Measurements from ENCODE around the gene PRKCB. TPM values are rescaled to one million over a fixed set of nuclear protein-coding genes. Genes with fewer than 3 reads are reported as not detected.
"Not testable (repeated sequence)": the region's sequence is repeated elsewhere in the genome, so short reads cannot be mapped to it uniquely, and the experiment has no call there.

Gene PRKCB
- total RNA-seq, 1 donor from 2014 or later = 2.5 TPM

GRCh38 chr16:23922406-23922805 lies 86.6 kb downstream of the PRKCB start:
- ATAC-seq (no peak), DNase-seq (no peak)
- intact Hi-C loops (cut with micrococcal nuclease) = no loop called here

- ATAC-seq = no peak
- DNase-seq = no peak
- intact Hi-C loops (cut with micrococcal nuclease) = no loop called here
Measured at GRCh38 chr16:23924128-23924527, 88.3 kb downstream of the PRKCB start.

- DNase-seq (no peak), ATAC-seq (no peak)
- intact Hi-C loops (cut with micrococcal nuclease) = no loop called here
Measured at GRCh38 chr16:23927796-23928195, 92.0 kb downstream of the PRKCB start.

- intact Hi-C loops (cut with micrococcal nuclease) = no loop called here
- DNase-seq (no peak), ATAC-seq (no peak)
Measured at GRCh38 chr16:23929237-23929636, 93.5 kb downstream of the PRKCB start.

GRCh38 chr16:23929856-23930255 lies 94.1 kb downstream of the PRKCB start:
- DNase-seq (no peak), ATAC-seq (no peak)
- intact Hi-C loops (cut with micrococcal nuclease) = no loop called here

- ATAC-seq (no peak), DNase-seq (no peak)
- intact Hi-C loops (cut with micrococcal nuclease) = no loop called here
Measured at GRCh38 chr16:23930791-23931190, 95.0 kb downstream of the PRKCB start.

GRCh38 chr16:23931199-23931598 lies 95.4 kb downstream of the PRKCB start:
- intact Hi-C loops (cut with micrococcal nuclease) = no loop called here
- ATAC-seq = no peak
- no peak for DNase-seq

- ATAC-seq; intact Hi-C loops (cut with micrococcal nuclease); DNase-seq: not testable (repeated sequence)
Measured at GRCh38 chr16:23933650-23934049, 97.9 kb downstream of the PRKCB start.

- DNase-seq = no peak
- intact Hi-C loops (cut with micrococcal nuclease) = no loop called here
- ATAC-seq = no peak
Measured at GRCh38 chr16:23934610-23935236, 98.9 kb downstream of the PRKCB start.

- no peak for DNase-seq
- no peak for ATAC-seq
- intact Hi-C loops (cut with micrococcal nuclease) = no loop called here
Measured at GRCh38 chr16:23940111-23940510, 104.3 kb downstream of the PRKCB start.

GRCh38 chr16:23941025-23941424 lies 105.2 kb downstream of the PRKCB start:
- intact Hi-C loops (cut with micrococcal nuclease) = no loop called here
- no peak for DNase-seq
- ATAC-seq = no peak

- ATAC-seq = no peak
- intact Hi-C loops (cut with micrococcal nuclease) = no loop called here
- no peak for DNase-seq
Measured at GRCh38 chr16:23941963-23942564, 106.3 kb downstream of the PRKCB start.

GRCh38 chr16:23943604-23944003 lies 107.8 kb downstream of the PRKCB start:
- intact Hi-C loops (cut with micrococcal nuclease) = no loop called here
- no peak for DNase-seq

GRCh38 chr16:23944381-23944780 lies 108.6 kb downstream of the PRKCB start:
- DNase-seq (no peak), ATAC-seq (no peak)
- intact Hi-C loops (cut with micrococcal nuclease) = no loop called here

More at GRCh38 chr16:23943604-23944003, 107.8 kb downstream of the PRKCB start:
- no peak for ATAC-seq

GRCh38 chr16:23945243-23945642 lies 109.5 kb downstream of the PRKCB start:
- ATAC-seq = no peak
- no peak for DNase-seq
- intact Hi-C loops (cut with micrococcal nuclease) = no loop called here

GRCh38 chr16:23947838-23948237 lies 112.1 kb downstream of the PRKCB start:
- no peak for ATAC-seq
- intact Hi-C loops (cut with micrococcal nuclease) = no loop called here
- DNase-seq = no peak

- no peak for ATAC-seq
- intact Hi-C loops (cut with micrococcal nuclease) = no loop called here
- DNase-seq = no peak
Measured at GRCh38 chr16:23948949-23949411, 113.2 kb downstream of the PRKCB start.

- DNase-seq (peak; percentile 52), ATAC-seq (no peak)
- intact Hi-C loops (cut with micrococcal nuclease) = no loop called here
Measured at GRCh38 chr16:23949630-23950290, 114.0 kb downstream of the PRKCB start.

- ATAC-seq (no peak), DNase-seq (no peak)
- intact Hi-C loops (cut with micrococcal nuclease) = no loop called here
Measured at GRCh38 chr16:23950291-23950894, 114.6 kb downstream of the PRKCB start.

- ATAC-seq = no peak
- DNase-seq = no peak
- intact Hi-C loops (cut with micrococcal nuclease) = no loop called here
Measured at GRCh38 chr16:23950898-23951297, 115.1 kb downstream of the PRKCB start.
